Lung microvascular endothelial cell (primary cell): ENCODE measurements around the gene PSME2. TPM values are rescaled to one million over a fixed set of nuclear protein-coding genes. Genes with fewer than 3 reads are reported as not detected.
"Not testable (repeated sequence)": the region's sequence is repeated elsewhere in the genome, so short reads cannot be mapped to it uniquely, and the experiment has no call there.

Experiments
- DNase-seq, 2 donors: peaks; one replicate each; pipeline versions ENCODE4 v3.0.0 to v3.0.0-alpha.2; 2010; ENCODE audit warnings: low read depth in 2 of 2
- total RNA-seq: library from RNA; depleted of rRNA; stranded (reverse); fragments of >200 nt; gene quantifications from 2 replicates; pipeline ENCODE4 v1.2.1, GENCODE V29; 2014

PSME2 gene
- total RNA-seq, 1 donor from 2014 or later, result 139 TPM

- peak; percentile 100 for DNase-seq
These were observed 31.6 kb downstream of the PSME2 start, which contains the start of the genes DCAF11 and NRL for GRCh38 chr14:24114532-24115421. Gene DCAF11, plus strand, starts transcription at chr14:24114777. Its CDS starts 818 bp downstream, at chr14:24115595. Gene NRL, minus strand, starts transcription at chr14:24114949. Its CDS starts 32,101 bp downstream, at chr14:24082848.

- DNase-seq, result peak; percentile 71 to 79
These were observed 32.4 kb downstream of the PSME2 start for GRCh38 chr14:24113801-24114531.

GRCh38 chr14:24113379-24113800 is 33.0 kb downstream of the PSME2 start:
- no peak for DNase-seq

GRCh38 chr14:24110523-24110922 is 35.9 kb downstream of the PSME2 start:
- no peak for DNase-seq

GRCh38 chr14:24110060-24110459 is 36.4 kb downstream of the PSME2 start:
- no peak for DNase-seq

- DNase-seq, result no peak
These were observed 38.0 kb downstream of the PSME2 start for GRCh38 chr14:24108336-24108874.

GRCh38 chr14:24106672-24107271 is 39.6 kb downstream of the PSME2 start:
- no peak for DNase-seq

- DNase-seq, result not testable (repeated sequence)
These were observed 40.7 kb downstream of the PSME2 start for GRCh38 chr14:24105609-24106239.

- no peak for DNase-seq
These were observed 43.0 kb downstream of the PSME2 start for GRCh38 chr14:24103451-24103850.

- no peak for DNase-seq
These were observed 43.9 kb downstream of the PSME2 start for GRCh38 chr14:24102357-24103048.

GRCh38 chr14:24100982-24101494 is 45.4 kb downstream of the PSME2 start:
- DNase-seq, result no peak

- no peak for DNase-seq
These were observed 46.0 kb downstream of the PSME2 start for GRCh38 chr14:24100197-24100981.

- DNase-seq, result no peak
These were observed 47.2 kb downstream of the PSME2 start for GRCh38 chr14:24098927-24099813.

- DNase-seq, result no peak
These were observed 48.0 kb downstream of the PSME2 start for GRCh38 chr14:24098229-24098926.

- no peak for DNase-seq
These were observed 49.7 kb downstream of the PSME2 start for GRCh38 chr14:24096545-24097181.

GRCh38 chr14:24095271-24096068 is 50.9 kb downstream of the PSME2 start:
- DNase-seq, result peak in 1 of 2 donors; percentile 23
